ENCODE results near the gene DHRSX. TPM values are rescaled to one million over a fixed set of nuclear protein-coding genes. Genes with fewer than 3 reads are reported as not detected.
"Not testable (repeated sequence)": the region's sequence is repeated elsewhere in the genome, so short reads cannot be mapped to it uniquely, and the experiment has no call there.

DHRSX gene
- total RNA-seq, 1 donor from 2014 or later = 31.8 TPM

DNA sequence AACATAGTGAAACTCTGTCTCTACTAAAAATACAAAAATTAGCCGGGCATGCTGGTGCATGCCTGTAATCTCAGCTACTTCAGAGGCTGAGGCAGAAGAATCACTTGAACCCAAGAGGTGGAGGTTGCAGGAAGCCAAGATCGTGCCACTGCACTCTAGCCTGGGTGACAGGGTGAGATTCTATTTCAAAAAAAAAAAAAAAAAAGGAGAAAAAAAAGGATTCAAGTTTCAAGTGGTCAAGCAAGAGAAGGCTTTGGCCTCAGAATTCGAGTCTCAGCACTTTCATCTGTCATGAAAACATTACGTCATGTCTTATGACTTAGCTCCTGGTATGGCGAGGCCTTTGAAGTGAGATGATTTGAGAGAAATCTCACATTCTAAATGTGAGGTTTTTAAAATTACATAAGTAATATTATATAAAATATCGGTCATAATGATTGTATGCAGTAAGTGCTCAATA is 21.2 kb upstream of the DHRSX start:
- peaks cover 3% of the 10 kb centered on the region for H3K4me1 ChIP-seq

DNA sequence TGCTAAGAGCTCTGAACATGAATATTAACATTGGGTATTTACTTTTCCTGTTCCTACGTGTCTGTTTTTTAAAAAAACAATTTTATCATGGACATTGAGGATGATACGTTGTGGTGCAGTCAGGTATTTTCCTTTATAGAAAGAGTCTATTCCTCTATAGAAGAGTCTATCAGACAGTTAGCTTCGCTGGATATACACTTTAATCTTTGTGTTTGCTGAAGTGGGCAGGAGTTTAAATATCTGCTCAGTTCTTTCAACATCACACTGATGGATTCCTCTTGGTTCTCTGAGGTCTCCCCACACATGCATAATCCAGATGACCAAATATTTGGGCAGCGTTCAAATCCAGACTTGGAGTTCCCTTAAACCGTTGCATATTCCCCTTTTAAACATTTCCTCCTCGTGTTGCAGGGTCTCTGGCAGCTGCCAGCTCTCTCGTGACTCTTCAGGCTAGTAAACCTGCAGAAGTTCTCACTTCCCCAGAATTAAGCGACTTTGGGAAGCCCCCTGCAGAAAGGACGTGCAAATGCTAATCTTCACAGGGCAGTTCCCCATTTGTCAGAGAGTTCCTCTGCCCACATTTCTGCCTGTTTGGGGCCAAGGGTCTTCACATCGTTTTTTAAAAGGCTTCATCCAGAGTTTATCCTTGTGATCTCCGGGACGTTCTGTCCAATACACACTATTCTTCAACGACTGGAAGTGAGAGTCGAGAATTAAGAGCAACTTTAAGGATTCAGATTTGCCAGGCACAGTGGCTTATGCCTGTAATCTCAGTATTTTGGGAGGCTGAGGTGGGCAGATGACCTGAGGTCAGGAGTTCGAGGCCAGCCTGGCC is 20.5 kb upstream of the DHRSX start:
- Histone ChIP-seq H3K9ac (no peak overlapping the region), H2AFZ (replicated peaks) (peak overlapping the region; percentile 59), H3K9me3 (ENCODE audit: low read depth) (no peaks in the 10 kb centered on the region), H3K27me3 (no peaks in the 10 kb centered on the region), H3F3A (ENCODE audit: low read depth) (peaks cover 6% of the 10 kb centered on the region), H3K27ac (no peak overlapping the region), H3K4me3 (no peak overlapping the region), H3K79me2 (ENCODE audit: low read depth) (no peaks in the 10 kb centered on the region), H3K4me1 (peaks cover 9% of the 10 kb centered on the region), H3K36me3 (no peaks in the 10 kb centered on the region), H3K4me2 (no peak overlapping the region), H4K20me1 (ENCODE audit: low read depth) (no peaks in the 10 kb centered on the region)
- no peak for TF ChIP-seq EZH2phosphoT487 (IDR thresholded peaks at IDR 0.05)
- no peak for TF ChIP-seq EZH2 (IDR thresholded peaks at IDR 0.05)
- TF ChIP-seq, protein P1, sequence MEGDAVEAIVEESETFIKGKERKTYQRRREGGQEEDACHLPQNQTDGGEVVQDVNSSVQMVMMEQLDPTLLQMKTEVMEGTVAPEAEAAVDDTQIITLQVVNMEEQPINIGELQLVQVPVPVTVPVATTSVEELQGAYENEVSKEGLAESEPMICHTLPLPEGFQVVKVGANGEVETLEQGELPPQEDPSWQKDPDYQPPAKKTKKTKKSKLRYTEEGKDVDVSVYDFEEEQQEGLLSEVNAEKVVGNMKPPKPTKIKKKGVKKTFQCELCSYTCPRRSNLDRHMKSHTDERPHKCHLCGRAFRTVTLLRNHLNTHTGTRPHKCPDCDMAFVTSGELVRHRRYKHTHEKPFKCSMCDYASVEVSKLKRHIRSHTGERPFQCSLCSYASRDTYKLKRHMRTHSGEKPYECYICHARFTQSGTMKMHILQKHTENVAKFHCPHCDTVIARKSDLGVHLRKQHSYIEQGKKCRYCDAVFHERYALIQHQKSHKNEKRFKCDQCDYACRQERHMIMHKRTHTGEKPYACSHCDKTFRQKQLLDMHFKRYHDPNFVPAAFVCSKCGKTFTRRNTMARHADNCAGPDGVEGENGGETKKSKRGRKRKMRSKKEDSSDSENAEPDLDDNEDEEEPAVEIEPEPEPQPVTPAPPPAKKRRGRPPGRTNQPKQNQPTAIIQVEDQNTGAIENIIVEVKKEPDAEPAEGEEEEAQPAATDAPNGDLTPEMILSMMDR (IDR thresholded peaks at IDR 0.05) = no peak
- H3K27me3 Mint-ChIP-seq (ENCODE audit: insufficient read depth, low read depth) = peaks cover 4% of the 10 kb centered on the region
- no peak overlapping the region for H3K4me3 Mint-ChIP-seq
- no peaks in the 10 kb centered on the region for H3K9me3 Mint-ChIP-seq
- H3K27ac Mint-ChIP-seq = no peak overlapping the region
- DNase-seq (ENCODE audit: low spot score) = no peak
- peaks cover 11% of the 10 kb centered on the region for H3K4me1 Mint-ChIP-seq
- H3K36me3 Mint-ChIP-seq = no peaks in the 10 kb centered on the region

More for the DNA sequence above, 21.2 kb upstream of the DHRSX start:
- DNase-seq (ENCODE audit: low spot score) = no peak
- Mint-ChIP-seq H3K4me3 (no peak overlapping the region), H3K27ac (no peak overlapping the region), H3K9me3 (no peaks in the 10 kb centered on the region), H3K4me1 (peaks cover 6% of the 10 kb centered on the region), H3K36me3 (no peaks in the 10 kb centered on the region), H3K27me3 (ENCODE audit: insufficient read depth, low read depth) (peaks cover 5% of the 10 kb centered on the region)
- no peaks in the 10 kb centered on the region for H3K27me3 ChIP-seq
- peaks cover 3% of the 10 kb centered on the region for H3F3A ChIP-seq (ENCODE audit: low read depth)
- H3K36me3 ChIP-seq = no peaks in the 10 kb centered on the region
- H3K9me3 ChIP-seq (ENCODE audit: low read depth) = no peaks in the 10 kb centered on the region
- H2AFZ ChIP-seq (replicated peaks) = no peak overlapping the region
- H3K79me2 ChIP-seq (ENCODE audit: low read depth) = no peaks in the 10 kb centered on the region
- H3K4me3 ChIP-seq = no peak overlapping the region
- H3K4me2 ChIP-seq = no peak overlapping the region
- no peak overlapping the region for H3K9ac ChIP-seq
- no peaks in the 10 kb centered on the region for H4K20me1 ChIP-seq (ENCODE audit: low read depth)
- H3K27ac ChIP-seq = no peak overlapping the region
- TF ChIP-seq, protein P1 (IDR thresholded peaks at IDR 0.05) = no peak
- TF ChIP-seq EZH2 (IDR thresholded peaks at IDR 0.05) = no peak
- TF ChIP-seq EZH2phosphoT487 (IDR thresholded peaks at IDR 0.05) = no peak

DNA sequence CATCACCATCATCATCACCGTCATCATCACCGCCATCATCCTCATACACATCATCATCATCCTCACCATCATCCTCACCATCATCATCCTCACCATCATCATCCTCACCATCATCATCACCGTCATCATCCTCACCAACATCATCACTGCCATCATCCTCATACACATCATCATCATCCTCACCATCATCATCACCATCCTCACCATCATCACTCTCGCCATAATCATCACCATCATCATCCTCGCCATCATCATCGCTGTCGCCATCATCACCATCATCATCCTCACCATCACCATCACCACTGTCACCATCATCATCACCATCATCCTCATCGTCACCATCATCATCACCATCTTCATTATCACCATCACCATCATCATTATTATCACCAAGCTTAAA is 19.8 kb upstream of the DHRSX start:
- H4K20me1 ChIP-seq (ENCODE audit: low read depth) = no peaks in the 10 kb centered on the region
- H3K4me2 ChIP-seq = no peak overlapping the region
- no peak overlapping the region for H2AFZ ChIP-seq (replicated peaks)
- H3F3A ChIP-seq (ENCODE audit: low read depth) = peaks cover 6% of the 10 kb centered on the region
- Mint-ChIP-seq H3K36me3 (no peaks in the 10 kb centered on the region), H3K4me3 (no peak overlapping the region), H3K27ac (no peak overlapping the region), H3K27me3 (ENCODE audit: insufficient read depth, low read depth) (peaks cover 7% of the 10 kb centered on the region), H3K4me1 (peaks cover 11% of the 10 kb centered on the region), H3K9me3 (no peaks in the 10 kb centered on the region)
- no peaks in the 10 kb centered on the region for H3K36me3 ChIP-seq
- TF ChIP-seq, protein P1 (IDR thresholded peaks at IDR 0.05) = no peak
- no peak for TF ChIP-seq EZH2phosphoT487 (IDR thresholded peaks at IDR 0.05)
- TF ChIP-seq EZH2 (IDR thresholded peaks at IDR 0.05) = no peak
- H3K9me3 ChIP-seq (ENCODE audit: low read depth) = no peaks in the 10 kb centered on the region
- H3K9ac ChIP-seq = no peak overlapping the region
- H3K4me1 ChIP-seq = peaks cover 9% of the 10 kb centered on the region
- DNase-seq (ENCODE audit: low spot score) = no peak
- no peak overlapping the region for H3K27ac ChIP-seq
- H3K79me2 ChIP-seq (ENCODE audit: low read depth) = no peaks in the 10 kb centered on the region
- no peak overlapping the region for H3K4me3 ChIP-seq
- H3K27me3 ChIP-seq = no peaks in the 10 kb centered on the region

DNA sequence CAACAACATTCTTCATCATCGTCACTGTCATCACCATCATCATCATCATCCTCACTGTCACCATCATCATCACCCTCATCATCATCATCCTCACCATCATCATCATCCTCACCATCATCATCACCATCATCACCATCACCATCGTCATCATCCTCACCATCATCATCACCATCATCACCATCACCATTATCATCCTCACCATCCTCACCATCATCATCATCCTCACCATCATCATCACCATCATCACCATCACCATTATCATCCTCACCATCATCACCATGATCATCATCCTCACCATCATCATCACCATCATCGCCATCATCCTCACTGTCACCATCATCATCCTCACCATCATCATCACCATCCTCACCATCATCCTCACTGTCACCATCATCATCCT is 18.9 kb upstream of the DHRSX start:
- not testable (repeated sequence) for H3K4me3 Mint-ChIP-seq; H3K27me3 ChIP-seq; H3K9me3 Mint-ChIP-seq; H3K36me3 ChIP-seq; H3F3A ChIP-seq (ENCODE audit: low read depth); H3K9ac ChIP-seq; H2AFZ ChIP-seq (replicated peaks); H3K27ac ChIP-seq; H3K9me3 ChIP-seq (ENCODE audit: low read depth); H3K27ac Mint-ChIP-seq; H3K79me2 ChIP-seq (ENCODE audit: low read depth); H3K4me2 ChIP-seq; H4K20me1 ChIP-seq (ENCODE audit: low read depth); H3K4me3 ChIP-seq; H3K27me3 Mint-ChIP-seq (ENCODE audit: insufficient read depth, low read depth); DNase-seq (ENCODE audit: low spot score); H3K36me3 Mint-ChIP-seq; H3K4me1 ChIP-seq
- peaks cover 12% of the 10 kb centered on the region for H3K4me1 Mint-ChIP-seq

Measured in neural progenitor cell (in vitro differentiated cells).